ENCODE data around the gene ADGRG6. TPM values are rescaled to one million over a fixed set of nuclear protein-coding genes. Genes with fewer than 3 reads are reported as not detected.
"Not testable (repeated sequence)": the region's sequence is repeated elsewhere in the genome, so short reads cannot be mapped to it uniquely, and the experiment has no call there.

ADGRG6 gene
- polyA plus RNA-seq, 3 donors from 2014 or later: 0.47 TPM; not detected in 2

- Mint-ChIP-seq H3K27me3 (ENCODE audit: low read depth in 3 of 3) (no peaks in the 10 kb centered on the region), H3K9me3 (peaks cover 0 to 1% (median 0%) of the 10 kb centered on the region in 6 donors), H3K36me3 (no peaks in the 10 kb centered on the region), H3K27ac (no peak overlapping the region), H3K4me1 (no peaks in the 10 kb centered on the region), H3K4me3 (no peak overlapping the region)
- DNase-seq: no peak
These were observed 30.7 kb downstream of the ADGRG6 start for GRCh38 chr6:142332393-142333098.

GRCh38 chr6:142333431-142333830 lies 31.6 kb downstream of the ADGRG6 start:
- no peaks in the 10 kb centered on the region for H3K27me3 Mint-ChIP-seq (ENCODE audit: low read depth in 3 of 3)
- H3K27ac Mint-ChIP-seq: no peak overlapping the region
- peaks cover 0 to 1% (median 0%) of the 10 kb centered on the region in 6 donors for H3K9me3 Mint-ChIP-seq
- H3K36me3 Mint-ChIP-seq: no peaks in the 10 kb centered on the region
- H3K4me1 Mint-ChIP-seq: no peaks in the 10 kb centered on the region
- H3K4me3 Mint-ChIP-seq: no peak overlapping the region
- DNase-seq: no peak

- Mint-ChIP-seq H3K27me3 (ENCODE audit: low read depth in 3 of 3) (no peaks in the 10 kb centered on the region), H3K4me3 (no peak overlapping the region), H3K36me3 (no peaks in the 10 kb centered on the region), H3K4me1 (no peaks in the 10 kb centered on the region), H3K27ac (no peak overlapping the region), H3K9me3 (peaks cover 0 to 1% (median 0%) of the 10 kb centered on the region in 6 donors)
- DNase-seq: no peak
These were observed 32.5 kb downstream of the ADGRG6 start for GRCh38 chr6:142334294-142334693.

- H3K27me3 Mint-ChIP-seq (ENCODE audit: low read depth in 3 of 3): no peaks in the 10 kb centered on the region
- no peak overlapping the region for H3K4me3 Mint-ChIP-seq
These were observed 33.6 kb downstream of the ADGRG6 start for GRCh38 chr6:142335415-142335814.

GRCh38 chr6:142336183-142336582 lies 34.4 kb downstream of the ADGRG6 start:
- no peaks in the 10 kb centered on the region for H3K9me3 Mint-ChIP-seq
- H3K4me1 Mint-ChIP-seq: no peaks in the 10 kb centered on the region
- DNase-seq: no peak
- H3K27ac Mint-ChIP-seq: no peak overlapping the region
- H3K27me3 Mint-ChIP-seq (ENCODE audit: low read depth in 3 of 3): no peaks in the 10 kb centered on the region
- no peaks in the 10 kb centered on the region for H3K36me3 Mint-ChIP-seq
- H3K4me3 Mint-ChIP-seq: no peak overlapping the region

More at GRCh38 chr6:142335415-142335814, 33.6 kb downstream of the ADGRG6 start:
- Mint-ChIP-seq H3K36me3 (no peaks in the 10 kb centered on the region), H3K27ac (no peak overlapping the region), H3K4me1 (no peaks in the 10 kb centered on the region), H3K9me3 (no peaks in the 10 kb centered on the region)
- DNase-seq: no peak

- Mint-ChIP-seq H3K4me1 (no peaks in the 10 kb centered on the region), H3K27me3 (ENCODE audit: low read depth in 3 of 3) (peaks cover 0 to under 1% (median 0%) of the 10 kb centered on the region in 3 donors), H3K36me3 (no peaks in the 10 kb centered on the region), H3K4me3 (no peak overlapping the region), H3K27ac (no peak overlapping the region), H3K9me3 (no peaks in the 10 kb centered on the region)
- no peak for DNase-seq
These were observed 35.0 kb downstream of the ADGRG6 start for GRCh38 chr6:142336787-142337186.

- Mint-ChIP-seq H3K36me3 (no peaks in the 10 kb centered on the region), H3K4me3 (no peak overlapping the region), H3K27ac (no peak overlapping the region), H3K9me3 (no peaks in the 10 kb centered on the region), H3K27me3 (ENCODE audit: low read depth in 3 of 3) (peaks cover 0 to 3% (median 0%) of the 10 kb centered on the region in 3 donors), H3K4me1 (no peaks in the 10 kb centered on the region)
- DNase-seq: no peak
These were observed 37.3 kb downstream of the ADGRG6 start for GRCh38 chr6:142339113-142339512.

GRCh38 chr6:142339968-142340658 lies 38.3 kb downstream of the ADGRG6 start:
- no peaks in the 10 kb centered on the region for H3K9me3 Mint-ChIP-seq
- no peaks in the 10 kb centered on the region for H3K4me1 Mint-ChIP-seq
- H3K27ac Mint-ChIP-seq: no peak overlapping the region

GRCh38 chr6:142341855-142342330 lies 40.1 kb downstream of the ADGRG6 start:
- Mint-ChIP-seq H3K36me3 (no peaks in the 10 kb centered on the region), H3K9me3 (no peaks in the 10 kb centered on the region), H3K27ac (no peak overlapping the region), H3K27me3 (ENCODE audit: low read depth in 3 of 3) (peaks cover 0 to 3% (median 2%) of the 10 kb centered on the region in 3 donors), H3K4me3 (no peak overlapping the region), H3K4me1 (no peaks in the 10 kb centered on the region)
- no peak for DNase-seq

More at GRCh38 chr6:142339968-142340658, 38.3 kb downstream of the ADGRG6 start:
- H3K4me3 Mint-ChIP-seq: no peak overlapping the region
- peaks cover 0 to 3% (median 2%) of the 10 kb centered on the region in 3 donors for H3K27me3 Mint-ChIP-seq (ENCODE audit: low read depth in 3 of 3)
- no peaks in the 10 kb centered on the region for H3K36me3 Mint-ChIP-seq
- DNase-seq: no peak

GRCh38 chr6:142342986-142343385 lies 41.2 kb downstream of the ADGRG6 start:
- Mint-ChIP-seq H3K27ac (no peak overlapping the region), H3K36me3 (no peaks in the 10 kb centered on the region), H3K4me1 (no peaks in the 10 kb centered on the region), H3K4me3 (no peak overlapping the region), H3K9me3 (no peaks in the 10 kb centered on the region), H3K27me3 (ENCODE audit: low read depth in 3 of 3) (peaks cover 2 to 3% (median 2%) of the 10 kb centered on the region in 3 donors)
- no peak for DNase-seq

GRCh38 chr6:142343938-142344337 lies 42.1 kb downstream of the ADGRG6 start:
- no peaks in the 10 kb centered on the region for H3K36me3 Mint-ChIP-seq
- no peaks in the 10 kb centered on the region for H3K4me1 Mint-ChIP-seq
- peaks cover 0 to 2% (median 0%) of the 10 kb centered on the region in 6 donors for H3K9me3 Mint-ChIP-seq
- no peak for DNase-seq
- peaks cover 2 to 3% (median 2%) of the 10 kb centered on the region in 3 donors for H3K27me3 Mint-ChIP-seq (ENCODE audit: low read depth in 3 of 3)
- no peak overlapping the region for H3K27ac Mint-ChIP-seq
- no peak overlapping the region for H3K4me3 Mint-ChIP-seq

- Mint-ChIP-seq H3K9me3 (peaks cover 0 to 5% (median 0%) of the 10 kb centered on the region in 6 donors), H3K36me3 (no peaks in the 10 kb centered on the region), H3K4me1 (no peaks in the 10 kb centered on the region), H3K27ac (no peak overlapping the region), H3K27me3 (ENCODE audit: low read depth in 3 of 3) (peaks cover 2 to 3% (median 2%) of the 10 kb centered on the region in 3 donors), H3K4me3 (no peak overlapping the region)
- no peak for DNase-seq
These were observed 43.5 kb downstream of the ADGRG6 start for GRCh38 chr6:142345261-142345660.

GRCh38 chr6:142346166-142346565 lies 44.4 kb downstream of the ADGRG6 start:
- not testable (repeated sequence) for H3K36me3 Mint-ChIP-seq; H3K4me1 Mint-ChIP-seq; H3K4me3 Mint-ChIP-seq; H3K9me3 Mint-ChIP-seq; H3K27ac Mint-ChIP-seq; DNase-seq; H3K27me3 Mint-ChIP-seq (ENCODE audit: low read depth in 3 of 3)

GRCh38 chr6:142349215-142349823 lies 47.5 kb downstream of the ADGRG6 start:
- H3K4me1 Mint-ChIP-seq: no peaks in the 10 kb centered on the region
- H3K36me3 Mint-ChIP-seq: no peaks in the 10 kb centered on the region
- no peak for DNase-seq
- H3K4me3 Mint-ChIP-seq: no peak overlapping the region
- peaks cover 0 to 2% (median 2%) of the 10 kb centered on the region in 3 donors for H3K27me3 Mint-ChIP-seq (ENCODE audit: low read depth in 3 of 3)
- H3K9me3 Mint-ChIP-seq: peaks cover 0 to 6% (median 0%) of the 10 kb centered on the region in 6 donors
- H3K27ac Mint-ChIP-seq: no peak overlapping the region
